Fibroblast of skin of scalp (primary cell): ENCODE measurements around the gene FXYD4.

ENCODE experiments used
- DNase-seq: peaks from one replicate; pipeline ENCODE4 v3.0.0-alpha.2; 2013

Gene FXYD4

DNA sequence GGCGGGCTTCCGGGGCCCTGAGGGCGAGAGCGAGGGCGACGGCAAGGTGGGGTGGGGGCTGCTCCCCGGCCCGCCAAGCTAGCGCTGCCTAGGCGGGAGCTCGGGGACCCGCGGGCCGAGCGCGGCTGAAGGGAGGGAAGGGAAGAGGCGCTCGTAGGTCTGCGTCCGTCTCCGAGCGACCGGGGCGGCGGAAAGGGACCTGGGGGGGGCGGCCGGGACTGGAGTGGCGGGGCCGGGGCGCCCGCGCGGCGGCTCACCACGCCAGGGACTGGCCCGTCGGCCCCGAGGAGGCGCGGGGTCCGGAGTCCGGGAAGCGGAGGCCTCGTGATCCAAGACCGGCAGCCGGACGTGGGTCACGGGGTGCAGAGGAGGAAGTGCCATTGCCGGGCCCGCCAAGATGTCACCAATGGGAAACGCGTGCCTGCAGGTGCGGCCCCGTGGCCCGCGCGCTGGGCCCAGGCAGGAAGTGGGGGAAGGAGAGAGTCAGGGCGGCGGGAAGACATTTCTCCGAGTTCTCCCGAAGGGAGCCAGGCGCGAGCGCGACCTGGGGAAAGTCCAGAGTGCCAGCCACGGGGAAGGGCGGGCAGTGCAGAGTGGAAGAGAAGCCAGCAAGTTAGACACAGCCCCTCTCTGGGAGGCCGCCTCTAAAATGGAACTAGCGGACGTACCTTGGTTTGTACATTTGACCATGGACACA lies 25.6 kb downstream of the FXYD4 start:
- peak; percentile 71 for DNase-seq

DNA sequence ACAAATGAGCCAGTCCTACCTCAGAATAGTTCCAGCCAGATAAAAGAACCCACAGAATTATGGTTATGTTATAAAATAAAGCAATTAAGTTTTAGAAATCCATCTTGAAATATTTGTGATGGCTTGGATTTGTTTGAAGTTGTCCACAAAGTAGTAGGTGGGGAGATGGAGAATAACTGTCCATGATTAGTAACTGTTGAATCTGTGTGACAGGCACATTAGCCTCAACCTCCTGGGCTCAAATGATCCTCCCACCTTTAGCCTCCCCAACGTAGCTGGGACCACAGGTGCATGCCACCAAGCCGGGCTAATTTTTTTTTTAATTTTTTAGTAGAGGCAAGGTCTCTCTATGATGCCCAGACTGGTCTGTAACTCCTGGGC lies 27.5 kb downstream of the FXYD4 start:
- DNase-seq, result no peak

DNA sequence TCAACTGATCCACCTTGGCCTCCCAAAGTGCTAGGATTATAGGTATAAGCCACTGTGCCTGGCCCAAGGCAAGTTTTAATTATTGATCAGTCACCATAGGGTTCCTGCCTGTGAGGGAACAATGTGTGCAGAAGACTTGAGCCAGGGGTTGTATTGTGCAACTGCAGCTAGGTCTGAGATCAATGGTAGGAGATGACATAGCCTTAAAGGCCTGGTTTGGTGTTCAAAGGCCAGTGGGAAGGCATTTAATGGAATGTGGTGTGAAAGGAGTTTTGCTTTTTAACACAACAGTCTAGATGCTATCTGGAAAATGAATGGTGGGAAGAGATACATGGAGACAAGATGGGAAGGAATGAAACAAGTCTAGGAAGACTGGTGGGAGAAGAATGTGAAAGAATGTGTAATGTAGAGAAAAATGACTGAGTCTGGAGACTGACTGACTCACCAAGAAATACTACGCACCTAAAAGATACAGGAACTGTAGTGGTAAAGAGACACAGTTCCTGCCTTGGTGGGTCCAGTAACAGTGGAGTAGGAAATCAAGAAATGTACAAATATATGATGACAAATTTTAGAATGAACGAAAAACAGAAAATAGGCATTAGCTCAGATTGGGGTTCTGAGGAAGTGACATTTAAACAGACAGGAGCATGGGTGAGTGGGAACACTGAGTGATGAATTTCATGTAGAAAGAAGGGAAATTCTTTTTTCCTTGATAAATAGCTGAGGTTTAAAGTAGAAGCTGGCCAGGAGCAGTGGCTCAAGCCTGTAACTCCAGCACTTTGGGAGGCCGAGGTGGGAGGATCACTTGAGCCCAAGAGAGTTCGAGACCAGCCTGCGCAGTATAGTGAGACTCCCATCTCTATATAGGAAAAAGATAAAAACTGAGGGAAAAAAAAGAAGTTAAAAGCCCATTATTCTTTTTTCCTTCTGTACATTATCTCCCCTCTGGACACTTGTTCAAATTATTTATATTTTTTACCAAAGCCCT lies 28.2 kb downstream of the FXYD4 start:
- peak; percentile 51 for DNase-seq

DNA sequence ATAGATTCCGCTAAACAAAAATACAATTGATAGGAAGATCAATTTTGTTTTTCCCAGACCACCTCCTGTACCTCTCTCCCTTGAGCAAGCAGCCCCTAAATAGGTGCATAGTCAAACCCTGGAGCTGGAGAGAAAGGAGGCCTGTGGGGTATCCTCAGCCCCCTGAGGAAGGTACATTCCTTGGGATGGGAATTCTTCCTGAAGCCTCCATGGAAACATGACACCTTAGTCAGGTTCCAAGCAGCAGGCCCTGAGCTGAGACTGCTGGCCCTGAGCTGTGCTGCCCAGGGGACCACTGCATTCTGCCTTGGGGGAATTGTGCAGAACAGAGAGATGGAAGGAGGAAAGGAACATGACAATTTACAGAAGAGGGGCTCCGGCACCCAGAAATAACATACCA lies 30.2 kb downstream of the FXYD4 start:
- DNase-seq, result no peak

DNA sequence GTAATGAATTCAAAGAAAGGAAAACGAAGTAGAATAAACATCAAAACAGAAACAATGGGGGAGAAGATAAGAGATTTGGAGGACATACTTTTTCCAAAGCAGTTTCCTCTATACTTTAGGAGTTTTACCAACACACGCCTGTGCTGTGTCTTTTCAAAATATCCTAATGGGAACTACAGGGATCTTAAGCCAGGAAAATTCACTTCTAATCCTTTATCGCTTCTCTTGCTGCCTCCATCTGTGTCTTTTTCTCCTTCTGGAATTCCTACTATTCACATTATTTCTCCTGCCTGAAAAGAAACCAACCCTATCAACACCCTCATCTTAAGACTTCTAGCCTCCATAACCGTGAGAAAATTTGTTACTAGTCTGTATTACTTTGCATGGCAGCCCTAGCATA lies 30.7 kb downstream of the FXYD4 start:
- DNase-seq, result no peak

DNA sequence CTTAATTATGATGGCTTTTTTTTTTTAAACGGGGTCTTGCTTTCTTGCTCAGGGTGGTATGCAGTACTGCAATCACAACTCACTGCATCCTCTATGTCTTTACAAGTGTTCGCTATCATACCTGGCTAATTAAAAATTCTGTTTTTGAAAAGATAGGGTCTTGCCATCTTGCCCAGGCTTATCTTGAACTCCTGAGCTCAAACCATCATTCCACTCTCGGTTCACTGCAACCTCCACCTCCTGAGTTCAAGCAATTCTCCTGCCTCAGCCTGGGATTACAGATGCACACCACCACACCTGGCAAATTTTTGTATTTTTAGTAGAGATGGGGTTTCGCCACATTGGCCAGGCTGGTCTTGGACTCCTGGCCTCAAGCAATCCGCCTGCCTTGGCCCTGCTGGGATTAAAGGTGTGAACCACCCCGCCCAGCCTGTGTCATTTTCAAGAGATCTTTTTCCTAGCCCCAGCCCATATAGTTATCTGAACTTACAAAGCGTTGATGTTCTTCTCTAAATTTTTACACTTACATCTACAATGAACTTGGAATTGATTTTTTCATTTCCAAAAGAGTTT lies 31.5 kb downstream of the FXYD4 start:
- DNase-seq, result no peak

GRCh38 chr10:43403911-43404703 lies 32.7 kb downstream of the FXYD4 start:
- DNase-seq, result no peak

DNA sequence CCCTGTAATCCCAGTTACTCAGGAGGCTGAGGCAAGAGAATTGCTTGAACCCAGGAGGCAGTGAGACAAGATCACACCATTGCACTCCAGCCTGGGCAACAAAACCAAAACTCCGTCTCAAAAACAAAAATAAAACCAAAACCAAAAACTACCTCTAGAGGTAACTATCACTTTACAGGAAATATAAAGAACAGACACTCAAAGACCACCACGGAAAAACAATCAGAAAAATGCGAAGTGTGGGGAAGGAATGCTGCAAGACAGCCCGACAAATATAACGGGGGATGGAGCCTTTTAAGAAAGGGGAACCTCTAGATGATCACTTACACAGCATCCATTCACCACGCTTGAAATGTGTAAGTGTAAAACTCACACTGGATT lies 33.3 kb downstream of the FXYD4 start:
- no peak for DNase-seq

DNA sequence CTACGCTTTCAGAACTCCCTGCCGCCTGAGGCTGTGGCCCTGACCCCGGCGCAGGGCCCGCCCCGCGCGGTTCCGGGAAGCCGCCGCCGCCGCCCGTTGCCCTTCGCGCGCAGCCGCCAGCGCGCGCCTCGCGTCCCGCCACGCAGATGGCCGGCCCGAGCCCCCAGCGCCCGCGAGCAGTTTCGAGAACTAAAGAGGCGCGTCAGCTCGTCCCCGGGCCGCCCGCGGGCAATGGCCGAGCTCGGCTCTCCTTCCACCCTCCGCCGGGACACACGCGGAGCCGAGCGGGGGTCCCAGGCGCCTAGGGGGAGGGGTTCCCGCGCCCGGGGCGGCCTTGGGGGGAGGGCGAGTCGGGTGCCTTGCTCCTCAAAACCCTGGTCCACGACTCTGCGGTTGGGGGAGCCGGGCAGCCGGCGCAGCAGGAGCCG lies 35.7 kb downstream of the FXYD4 start:
- DNase-seq, result peak; percentile 56

- peak; percentile 88 for DNase-seq
Measured at GRCh38 chr10:43407576-43408330, 36.3 kb downstream of the FXYD4 start.

- no peak for DNase-seq
Measured at GRCh38 chr10:43408331-43408709, 36.9 kb downstream of the FXYD4 start.

DNA sequence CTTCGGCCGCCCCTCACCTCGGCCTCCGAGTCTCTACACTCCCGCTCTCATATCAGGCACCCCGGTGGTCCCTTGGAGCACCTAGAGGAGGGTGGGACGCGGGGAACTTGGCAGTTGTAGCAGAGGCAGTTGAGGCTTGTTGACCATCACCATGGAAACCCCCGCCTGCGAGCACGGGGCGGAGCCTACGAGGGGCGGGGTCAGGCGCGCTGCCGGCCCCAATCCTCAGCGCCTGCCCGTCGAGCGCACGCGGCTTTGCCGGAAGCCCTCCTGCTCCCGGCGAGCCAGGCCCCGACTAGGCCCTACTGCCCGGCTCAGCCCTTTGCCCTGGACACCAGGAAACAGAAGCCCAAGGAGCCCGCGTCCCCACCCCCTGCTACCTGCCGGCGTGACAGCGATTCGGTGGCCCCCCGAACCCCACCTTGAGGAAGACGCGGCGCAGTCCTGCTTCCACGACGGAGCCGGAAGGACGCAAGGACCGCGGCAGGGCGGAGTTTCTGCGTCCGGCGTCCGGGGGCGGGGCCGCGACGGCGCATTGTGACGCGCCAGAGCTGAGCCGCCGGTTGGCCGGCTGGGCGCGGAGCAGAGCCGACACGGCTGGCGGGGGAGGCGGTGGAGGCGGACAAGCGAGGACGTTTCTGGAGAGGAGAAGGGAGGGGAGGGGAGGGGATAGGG lies 37.4 kb downstream of the FXYD4 start, which contains the start of gene HNRNPF:
Gene HNRNPF (minus strand): TSS at position 477 of the 675 bp plus-strand sequence. CDS start 21,302 bp downstream, outside the sequence.
- DNase-seq, result peak; percentile 97

DNA sequence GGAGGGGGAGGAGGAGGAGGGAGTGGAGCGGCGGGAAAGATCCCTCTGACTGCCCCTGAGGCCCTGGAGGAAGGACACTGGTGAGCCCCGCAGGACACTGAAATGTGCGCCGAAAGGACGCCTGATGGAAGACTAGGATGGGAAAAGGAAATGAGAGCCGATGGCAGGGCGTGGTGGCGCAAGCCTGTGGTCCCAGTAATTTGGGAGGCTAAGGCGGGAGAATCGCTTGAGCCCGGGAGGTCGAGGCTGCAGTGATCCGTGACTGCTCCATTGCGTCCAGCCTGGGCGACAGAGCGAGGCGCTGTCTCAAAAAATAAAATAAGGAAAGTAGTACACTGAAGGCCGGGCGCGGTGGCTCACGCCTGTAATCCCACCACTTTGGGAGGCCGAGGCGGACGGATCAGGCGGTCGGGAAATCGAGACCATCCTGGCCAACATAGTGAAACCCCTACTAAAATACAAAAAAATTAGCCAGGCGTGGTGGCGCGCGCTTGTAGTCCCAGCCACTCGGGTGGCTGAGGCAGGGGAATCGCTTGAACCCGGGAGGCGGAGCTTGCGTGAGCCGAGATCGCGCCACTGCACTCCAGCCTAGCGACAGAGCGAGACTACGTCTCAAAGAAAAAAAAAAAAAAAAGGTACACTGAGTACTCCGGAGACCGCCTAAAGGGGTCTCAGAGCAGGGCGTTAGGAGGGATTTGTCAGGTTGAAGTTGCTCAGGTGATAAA lies 38.1 kb downstream of the FXYD4 start:
- DNase-seq, result peak; percentile 21

GRCh38 chr10:43410345-43410744 lies 38.9 kb downstream of the FXYD4 start:
- DNase-seq, result no peak

DNA sequence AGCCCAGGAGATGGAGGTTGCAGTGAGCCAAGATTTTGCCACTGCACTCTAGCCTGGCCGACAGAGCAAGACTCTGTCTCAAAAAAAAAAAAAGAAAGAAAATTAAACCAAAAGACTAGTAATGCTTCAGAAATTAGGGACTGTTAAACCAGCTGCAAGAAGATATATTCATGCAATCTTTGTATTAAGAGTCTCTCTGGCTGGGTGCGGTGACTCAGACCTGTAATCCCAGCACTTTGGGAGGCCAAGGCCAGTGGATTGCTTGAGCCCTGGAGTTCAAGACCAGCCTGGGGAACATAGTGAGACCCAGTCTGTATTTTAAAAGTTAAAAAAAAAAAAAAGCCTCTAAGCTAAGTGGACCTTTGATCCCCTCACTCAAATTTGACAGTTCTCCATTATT lies 40.1 kb downstream of the FXYD4 start:
- no peak for DNase-seq

DNA sequence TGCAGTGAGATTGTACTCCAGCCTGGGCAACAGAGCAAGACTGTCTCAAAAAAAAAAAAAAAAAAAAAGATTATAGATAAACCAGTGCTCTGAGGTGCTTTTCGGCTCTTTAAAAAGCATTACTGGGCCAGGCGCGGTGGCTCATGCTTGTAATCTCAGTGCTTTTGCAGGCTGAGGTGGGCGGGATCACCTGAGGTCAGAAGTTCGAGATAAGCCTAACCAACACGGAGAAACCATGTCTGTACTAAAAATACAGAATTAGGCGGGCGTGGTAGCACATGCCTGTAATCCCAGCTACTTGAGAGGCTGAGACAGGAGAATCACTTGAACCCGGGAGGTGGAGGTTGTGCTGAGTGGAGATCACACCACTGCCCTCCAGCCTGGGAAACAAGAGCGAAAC lies 44.1 kb downstream of the FXYD4 start:
- no peak for DNase-seq

DNA sequence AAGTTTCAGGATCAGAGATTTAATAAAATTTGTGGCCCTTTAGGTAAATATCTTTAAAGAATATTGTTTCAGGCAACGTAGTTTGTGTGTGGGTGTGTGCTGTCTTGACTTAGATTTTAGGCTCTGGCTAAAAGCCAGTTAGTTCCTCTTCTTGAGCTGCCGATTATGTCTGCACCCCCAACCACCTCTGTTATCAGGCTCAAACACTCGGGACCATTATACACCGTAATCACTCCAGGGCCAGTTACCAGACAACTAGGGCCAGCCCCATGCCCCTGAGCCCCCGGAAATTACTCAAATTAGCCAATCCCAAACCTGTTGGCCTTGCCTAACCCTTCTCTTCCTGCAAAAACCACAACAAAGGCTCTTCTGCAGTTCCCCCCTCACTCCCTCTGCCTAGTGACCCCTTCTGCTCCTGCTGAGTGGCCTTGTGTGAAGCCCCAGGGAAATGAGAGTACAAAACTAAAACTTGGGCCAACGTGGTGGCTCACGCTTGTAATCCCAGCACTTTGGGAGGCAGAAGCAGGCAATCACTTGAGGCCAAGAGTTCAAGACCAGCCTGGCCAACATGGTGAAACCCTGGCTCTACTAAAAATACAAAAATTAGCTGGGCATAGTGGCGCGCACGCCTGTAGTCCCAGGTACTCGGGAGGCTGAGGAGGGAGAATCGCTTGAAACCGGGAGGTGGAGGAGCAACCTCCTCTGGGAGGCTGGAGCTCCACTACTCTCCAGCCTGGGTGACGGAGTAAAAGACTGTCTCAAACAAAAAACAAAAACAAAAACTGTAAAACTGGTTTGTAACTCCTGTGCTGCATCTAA lies 46.7 kb downstream of the FXYD4 start:
- no peak for DNase-seq

DNA sequence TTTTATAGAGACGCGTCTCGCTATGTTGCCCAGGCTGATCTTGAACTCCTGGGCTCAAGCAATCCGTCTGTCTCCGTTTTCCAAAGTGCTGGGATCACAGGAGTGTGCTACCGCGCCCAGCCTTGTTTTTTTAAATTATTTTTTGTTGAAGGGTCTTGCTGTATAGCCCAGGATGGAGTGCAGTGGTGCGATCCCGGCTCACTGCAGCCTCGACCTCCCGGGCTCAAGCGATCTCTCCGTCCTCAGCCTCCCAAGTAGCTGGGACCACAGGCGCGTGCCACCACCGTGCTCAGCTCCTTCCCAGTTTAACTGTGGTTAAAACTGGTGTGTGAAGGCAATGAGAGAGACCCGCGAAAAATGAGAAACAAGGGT lies 48.5 kb downstream of the FXYD4 start:
- DNase-seq, result no peak

DNA sequence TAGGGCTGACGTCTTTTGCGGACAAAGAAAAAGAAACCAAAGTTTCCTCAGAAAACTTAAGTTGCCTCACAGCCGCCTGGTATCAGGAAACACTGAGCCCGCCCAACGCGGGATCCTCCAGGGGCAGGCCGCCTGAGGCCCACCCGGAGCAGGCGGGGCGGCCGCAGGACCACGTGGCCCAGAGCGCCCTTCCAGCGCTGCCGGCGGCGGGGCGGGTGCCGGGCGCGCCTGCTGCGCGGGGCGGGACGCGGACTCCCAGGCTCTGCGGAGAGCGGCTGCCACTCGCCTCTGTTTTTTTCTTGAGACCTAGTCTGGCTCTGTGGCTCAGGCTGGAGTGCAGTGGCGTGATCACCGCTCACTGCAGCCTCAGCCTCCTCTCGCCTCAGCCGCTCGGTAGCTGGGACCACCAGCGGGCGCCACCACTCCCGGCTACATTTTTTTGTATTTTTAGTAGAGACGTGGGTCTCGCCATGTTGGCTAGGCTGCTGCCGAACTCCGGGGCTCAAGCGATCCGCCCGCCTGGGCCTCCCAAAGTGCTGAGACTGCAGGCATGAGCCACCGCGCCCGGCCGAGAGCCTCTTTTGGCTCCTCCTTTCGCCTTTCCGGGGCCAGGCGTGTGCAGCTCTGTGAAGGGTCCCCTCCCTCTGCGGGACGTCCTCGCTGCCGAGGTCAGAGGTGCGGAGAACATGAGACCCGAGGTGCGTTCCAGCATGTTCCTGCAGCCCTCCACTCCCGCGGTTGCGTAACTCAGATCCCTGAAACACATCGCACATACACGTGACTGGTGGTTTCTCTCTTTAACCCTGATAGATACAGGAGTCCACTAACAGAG lies 49.1 kb downstream of the FXYD4 start:
- peak; percentile 90 for DNase-seq
